OCI-LY7 (cell line): Measurements from ENCODE around the gene SUPT20HL2. TPM values are rescaled to one million over a fixed set of nuclear protein-coding genes. Genes with fewer than 3 reads are reported as not detected.

Experiments used
- BruUV-seq: library from RNA; stranded (reverse); fragments of 400-500 nt; replicated peaks from 2 replicates; lab custom pipeline; 2021; lab: Mats Ljungman, UMichigan
- CTCF ChIA-PET: fragments of 300-600 bp; sonication (Branson Sonifier 250); formaldehyde crosslinking; loops from one replicate; lab custom pipeline; 2022; ENCODE audit warnings: antibody characterized with exemption; ENCODE audit not compliant: unreplicated experiment; lab: Charles Lee
- POLR2A ChIA-PET: fragments of 300-600 bp; sonication (Branson Sonifier 250); formaldehyde crosslinking; loops from one replicate; lab custom pipeline; 2022; ENCODE audit warnings: antibody characterized with exemption; lab: Charles Lee
- DNase-seq: peaks from one replicate; pipeline ENCODE4 v3.0.0-alpha.2; 2015; ENCODE audit warnings: low spot score
- H2AFZ ChIP-seq: fragments of 200-600 bp; sonication (generic), shearing (Covaris generic); 2 replicates; pipeline ENCODE4 v1.6.1; 2014; ENCODE audit warnings: mild to moderate bottlenecking, antibody characterized with exemption, low read length, moderate library complexity
- H3K27ac ChIP-seq: fragments of 200-600 bp; sonication (generic); 2 replicates; pipeline ENCODE4 v1.5.1; 2014; ENCODE audit warnings: mixed run types, low read depth, mild to moderate bottlenecking, moderate library complexity, low read length, inconsistent platforms; ENCODE audit not compliant: poor library complexity, severe bottlenecking
- H3K36me3 ChIP-seq: fragments of 200-600 bp; sonication (generic); 2 replicates; pipeline ENCODE4 v1.6.1; 2014; ENCODE audit warnings: mild to moderate bottlenecking, antibody characterized with exemption, low read length, moderate library complexity, mixed read lengths; ENCODE audit not compliant: insufficient read depth
- H3K4me1 ChIP-seq: fragments of 200-600 bp; sonication (generic); 2 replicates; pipeline ENCODE4 v1.5.1; 2014; ENCODE audit warnings: mild to moderate bottlenecking, low read length; ENCODE audit not compliant: insufficient read depth, poor library complexity, severe bottlenecking
- H3K4me2 ChIP-seq: fragments of 200-600 bp; sonication (generic); 2 replicates; pipeline ENCODE4 v1.6.1; 2014; ENCODE audit warnings: mild to moderate bottlenecking, low read length
- H3K4me3 ChIP-seq: fragments of 200-600 bp; sonication (generic); 2 replicates; pipeline ENCODE4 v1.5.1; 2014; ENCODE audit warnings: mild to moderate bottlenecking, low read depth, low read length; ENCODE audit not compliant: poor library complexity, severe bottlenecking
- H3K79me2 ChIP-seq: fragments of 200-600 bp; sonication (generic); 2 replicates; pipeline ENCODE4 v1.6.1; 2016; ENCODE audit warnings: low read depth, mild to moderate bottlenecking, low read length, moderate library complexity, mixed read lengths; ENCODE audit not compliant: insufficient read depth
- H3K9me2 ChIP-seq: fragments of 200-600 bp; sonication (generic); 2 replicates; pipeline ENCODE4 v1.6.1; 2016; ENCODE audit warnings: mild to moderate bottlenecking, low read length, mixed read lengths; ENCODE audit not compliant: insufficient read depth
- H3K9me3 ChIP-seq: fragments of 200-600 bp; sonication (generic); 2 replicates; pipeline ENCODE4 v1.6.1; 2014; ENCODE audit warnings: mild to moderate bottlenecking, mixed run types, low read length, mixed read lengths
- H4K20me1 ChIP-seq: fragments of 200-600 bp; sonication (generic); 2 replicates; pipeline ENCODE4 v1.6.1; 2014; ENCODE audit warnings: mild to moderate bottlenecking, antibody characterized with exemption, low read length, moderate library complexity, mixed read lengths; ENCODE audit not compliant: insufficient read depth
- CTCF ChIP-seq: fragments of 200-600 bp; sonication (generic); conservative IDR thresholded peaks from 2 replicates; pipeline ENCODE4 v1.5.1; 2014; ENCODE audit warnings: mild to moderate bottlenecking, antibody characterized with exemption, low read length, moderate library complexity, mixed read lengths
- EZH2phosphoT487 ChIP-seq: fragments of 200-600 bp; sonication (generic); IDR thresholded peaks from 2 replicates; pipeline ENCODE4 v1.6.1; 2018; ENCODE audit warnings: low read depth, borderline replicate concordance, mild to moderate bottlenecking, mixed run types, antibody characterized with exemption, low read length, moderate library complexity, mixed read lengths
- intact Hi-C: fragments of 100-400 bp; cut with micrococcal nuclease; formaldehyde crosslinking; loops from one replicate; pipeline ENCODE4 v1.10.0; 2022; ENCODE audit not compliant: unreplicated experiment
- total RNA-seq, 2 experiments: library from RNA; depleted of rRNA in 1 of 2; stranded (reverse); fragments of >200 nt in 1 of 2; shearing (Covaris generic) in 1 of 2; gene quantifications; 2 replicates each; pipeline ENCODE4 v1.2.3, GENCODE V29; 2014 to 2022

SUPT20HL2 gene
- total RNA-seq, 2 experiments from 2014 or later: not detected

GRCh38 chrX:24294619-24295018 lies 19.2 kb downstream of the SUPT20HL2 start:
- POLR2A ChIA-PET: interaction anchor here (0.6 kb wide), 1 partner anchor 41 kb away, joined by 3 read pairs; no protein-coding TSS in a partner anchor
- no TSS peak for BruUV-seq
- intact Hi-C loops: no loop called here

GRCh38 chrX:24293412-24293811 lies 20.5 kb downstream of the SUPT20HL2 start:
- no peaks in the 10 kb centered on the region for H3K79me2 ChIP-seq
- H3K9me3 ChIP-seq: no peaks in the 10 kb centered on the region
- no peak overlapping the region for H3K27ac ChIP-seq
- H3K4me1 ChIP-seq: no peaks in the 10 kb centered on the region
- TF ChIP-seq EZH2phosphoT487 (no peak), CTCF (no peak)
- H2AFZ ChIP-seq: no peak overlapping the region
- POLR2A ChIA-PET: no interaction called here
- no peaks in the 10 kb centered on the region for H3K9me2 ChIP-seq
- H3K36me3 ChIP-seq: no peaks in the 10 kb centered on the region
- CTCF ChIA-PET: no interaction called here
- H3K4me2 ChIP-seq: no peak overlapping the region
- BruUV-seq: no TSS peak
- H4K20me1 ChIP-seq: no peaks in the 10 kb centered on the region
- DNase-seq: no peak
- intact Hi-C loops: no loop called here
- H3K4me3 ChIP-seq: no peak overlapping the region

More at GRCh38 chrX:24294619-24295018, 19.2 kb downstream of the SUPT20HL2 start:
- H3K4me1 ChIP-seq: no peaks in the 10 kb centered on the region
- H3K9me2 ChIP-seq: no peaks in the 10 kb centered on the region
- H3K4me3 ChIP-seq: no peak overlapping the region
- H3K36me3 ChIP-seq: no peaks in the 10 kb centered on the region
- CTCF ChIA-PET: no interaction called here
- H3K9me3 ChIP-seq: no peaks in the 10 kb centered on the region
- no peak overlapping the region for H2AFZ ChIP-seq
- H3K4me2 ChIP-seq: no peak overlapping the region
- no peak overlapping the region for H3K27ac ChIP-seq
- DNase-seq: peak; percentile 16
- no peaks in the 10 kb centered on the region for H4K20me1 ChIP-seq
- no peaks in the 10 kb centered on the region for H3K79me2 ChIP-seq
- TF ChIP-seq CTCF (peak; percentile 53), EZH2phosphoT487 (no peak)

GRCh38 chrX:24292353-24292752 lies 21.5 kb downstream of the SUPT20HL2 start:
- Histone ChIP-seq H3K4me2 (no peak overlapping the region), H3K9me2 (no peaks in the 10 kb centered on the region), H3K79me2 (no peaks in the 10 kb centered on the region), H3K9me3 (no peaks in the 10 kb centered on the region), H3K36me3 (no peaks in the 10 kb centered on the region), H4K20me1 (no peaks in the 10 kb centered on the region), H2AFZ (no peak overlapping the region), H3K4me3 (no peak overlapping the region), H3K4me1 (no peaks in the 10 kb centered on the region), H3K27ac (no peak overlapping the region)
- TF ChIP-seq EZH2phosphoT487: no peak
- TF ChIP-seq CTCF: no peak
- ChIA-PET POLR2A (no interaction called here), CTCF (no interaction called here)
- BruUV-seq: no TSS peak
- DNase-seq: no peak
- intact Hi-C loops: no loop called here
